HK-2 (cell line): Measurements from ENCODE around the gene HERPUD1.
A peak's percentile ranks its signal among the peaks of the same experiment; 100 is the strongest.

Experiments
- DNase-seq: peaks from one replicate; pipeline ENCODE4 v3.0.0-alpha.2; 2018; ENCODE audit not compliant: unreplicated experiment

Gene HERPUD1

DNA sequence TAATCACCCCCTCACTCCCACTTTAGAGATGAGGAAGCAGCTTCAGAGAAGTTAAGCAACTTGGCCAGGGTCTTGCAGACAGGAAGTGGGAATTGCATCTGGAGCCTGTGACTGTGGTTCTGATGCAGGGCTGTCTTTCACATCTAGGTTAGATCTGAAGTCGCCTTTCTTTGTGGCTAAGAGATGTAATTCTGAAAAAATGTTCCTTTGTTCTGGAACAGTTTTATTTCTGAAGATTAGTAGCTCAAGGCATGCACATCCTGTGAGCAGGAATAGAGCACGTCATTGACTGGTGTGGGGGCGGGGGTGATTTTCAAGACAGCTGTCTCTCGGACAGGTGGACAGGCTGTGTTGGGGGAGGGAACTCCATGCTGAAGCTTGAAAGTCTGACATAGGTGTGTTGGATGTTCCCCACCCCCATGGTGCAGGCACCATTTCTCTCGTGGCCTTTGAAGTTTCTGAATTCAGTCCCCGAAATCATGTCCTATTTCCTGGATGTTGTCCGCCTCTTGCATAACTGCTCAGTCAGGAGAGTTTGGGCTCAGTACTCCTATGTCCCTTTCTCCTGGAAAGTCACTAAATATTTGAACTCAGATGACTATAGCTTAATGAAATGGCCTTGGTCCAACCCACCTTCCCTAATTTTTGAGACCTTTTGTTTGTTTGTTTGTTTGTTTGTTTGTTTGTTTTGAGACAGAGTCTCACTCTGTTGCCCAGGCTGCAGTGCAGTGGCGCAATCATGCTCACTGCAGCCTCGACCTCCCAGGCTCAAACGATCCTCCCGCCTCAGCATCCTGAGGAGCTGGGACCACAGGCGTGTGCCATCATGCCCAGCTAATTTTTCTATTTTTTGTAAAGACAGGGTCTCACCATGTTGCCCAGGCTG lies 21.0 kb upstream of the HERPUD1 start:
- DNase-seq = no peak

DNA sequence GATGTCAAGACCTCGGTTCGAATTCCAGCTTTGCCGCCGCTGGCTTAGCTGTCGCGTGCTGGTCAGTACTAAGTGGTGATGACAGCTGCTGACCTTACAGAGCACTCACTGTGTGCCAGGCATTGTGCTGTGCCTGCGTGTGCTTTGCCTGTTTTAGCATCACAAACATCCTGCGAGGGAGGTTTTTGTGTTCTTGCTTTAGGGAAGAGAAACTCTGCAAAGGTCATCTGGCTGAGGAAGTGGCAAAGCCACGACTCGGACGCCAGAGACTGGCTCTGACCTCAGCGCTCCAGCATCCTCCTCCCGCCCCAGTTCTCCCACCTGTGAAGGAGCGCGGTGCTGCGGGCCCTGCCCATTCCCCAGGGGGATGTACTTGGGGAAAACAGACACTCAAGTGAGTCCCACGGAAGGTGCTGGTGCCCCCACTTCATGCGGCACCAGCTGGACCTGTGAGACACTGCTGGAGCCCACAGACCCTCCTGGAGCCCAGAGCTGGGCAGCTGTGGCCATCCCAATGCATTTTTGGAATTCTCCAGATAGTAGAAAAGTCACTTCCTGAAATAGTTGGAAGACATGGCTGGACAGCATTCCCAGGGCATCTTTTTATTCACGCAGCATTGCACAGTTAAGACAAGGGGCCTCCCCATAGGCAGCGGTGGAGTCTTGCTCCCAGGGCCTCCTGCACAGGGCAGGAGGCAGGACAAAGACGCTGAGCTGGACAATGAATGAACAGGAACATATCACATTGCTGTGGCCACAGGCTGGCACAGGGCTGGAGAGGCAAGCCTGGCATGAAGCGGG lies 20.0 kb upstream of the HERPUD1 start:
- no peak for DNase-seq

DNA sequence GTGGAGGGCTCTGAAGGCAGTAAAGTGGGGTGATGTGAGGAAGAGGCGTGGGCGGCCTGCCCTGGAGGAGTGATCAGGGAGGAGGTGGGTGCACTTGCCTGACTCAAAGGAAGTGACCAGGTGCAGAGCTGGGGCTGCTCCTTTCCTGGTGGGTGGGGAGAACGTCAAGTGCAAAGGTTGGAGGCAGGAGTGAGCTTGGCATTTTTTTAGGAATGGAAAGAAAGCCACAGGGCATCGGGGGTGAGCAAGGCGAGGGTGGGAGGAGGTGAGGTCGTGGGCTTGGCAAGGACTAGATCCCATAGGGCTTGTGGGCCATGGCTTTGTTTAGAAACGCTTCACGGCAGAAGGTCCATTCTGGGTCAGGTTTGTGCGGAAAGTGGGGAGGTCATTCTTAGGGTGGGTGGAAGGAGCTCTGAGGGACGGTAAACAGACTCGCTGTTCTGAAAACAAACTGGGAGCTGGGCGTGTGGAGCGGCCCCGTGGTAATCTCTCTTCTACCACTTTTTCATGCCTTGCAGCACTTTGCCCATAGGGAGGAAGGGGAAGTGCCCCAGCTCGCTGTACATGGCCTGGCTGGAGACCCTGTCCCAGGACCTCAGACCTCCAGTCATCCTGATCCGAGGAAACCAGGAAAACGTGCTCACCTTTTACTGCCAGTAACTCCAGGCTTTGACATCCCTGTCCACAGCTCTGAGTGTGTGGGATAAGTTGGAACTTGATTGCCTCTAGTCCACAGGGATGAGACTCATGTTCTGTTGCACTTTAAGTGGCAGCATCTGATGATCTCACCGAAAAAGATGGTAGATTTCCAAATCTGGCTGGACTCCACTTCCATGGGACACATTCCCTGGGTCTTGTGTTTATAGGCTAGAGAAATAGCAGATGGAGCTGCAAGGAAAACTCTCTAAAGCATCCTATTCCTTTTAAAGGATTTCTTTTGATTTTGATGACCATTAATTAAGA lies 18.9 kb upstream of the HERPUD1 start:
- DNase-seq = no peak

DNA sequence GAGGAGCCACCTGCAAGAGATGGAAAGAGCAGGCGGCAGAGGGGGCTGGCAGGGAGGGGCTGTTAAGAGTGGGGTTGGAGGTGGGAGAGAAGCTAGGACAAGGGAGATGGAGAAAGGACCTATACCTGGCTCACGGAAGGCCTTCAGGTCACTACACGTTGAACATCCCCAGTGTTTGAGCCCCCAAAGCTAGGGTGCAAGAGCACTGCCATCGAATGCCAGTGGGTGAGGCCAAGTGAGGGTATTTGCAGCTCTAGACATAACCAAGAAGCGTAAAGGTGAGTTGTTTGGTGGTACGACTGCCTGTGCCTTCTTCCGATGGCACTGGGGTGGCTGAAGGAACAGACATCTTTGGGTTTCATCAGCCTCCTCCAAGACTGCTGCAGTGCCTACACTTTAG lies 17.0 kb upstream of the HERPUD1 start:
- DNase-seq = no peak

DNA sequence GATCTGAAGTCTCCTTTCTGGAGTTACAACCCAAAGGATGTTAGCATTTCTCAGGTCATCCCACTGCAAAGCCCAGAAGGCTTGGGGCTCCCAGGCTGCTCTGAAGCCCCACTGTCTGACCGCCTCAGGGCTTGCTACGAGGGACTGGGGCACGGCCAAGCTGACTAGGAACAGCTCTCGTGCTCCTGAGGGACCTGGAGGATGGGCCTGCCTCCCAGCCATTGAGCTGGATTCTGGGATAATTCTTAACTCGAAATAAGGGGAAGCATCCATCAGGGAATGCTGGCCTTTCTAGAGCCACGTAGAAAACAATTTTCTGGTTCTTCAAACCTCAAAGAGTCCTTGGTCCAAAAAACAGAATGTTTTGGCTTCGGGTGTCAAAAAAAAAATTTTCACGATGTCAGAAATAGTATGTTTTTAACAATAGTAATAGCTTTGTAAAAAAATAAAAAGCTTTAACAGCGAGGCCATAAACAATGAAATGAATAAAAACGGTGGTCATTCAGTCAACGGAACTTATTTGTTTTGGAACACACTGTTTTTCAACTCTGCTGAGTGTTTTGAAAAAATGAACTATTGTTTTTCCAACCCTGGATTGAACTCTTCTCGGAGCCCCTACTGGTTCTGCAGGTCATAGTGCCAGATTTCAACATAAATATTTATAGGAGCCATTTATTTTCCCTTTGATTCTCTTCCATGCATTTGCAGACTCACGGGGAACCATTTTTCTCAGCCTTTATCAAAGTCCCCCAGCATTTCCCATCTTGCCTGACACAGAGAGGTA lies 16.4 kb upstream of the HERPUD1 start:
- DNase-seq = no peak

DNA sequence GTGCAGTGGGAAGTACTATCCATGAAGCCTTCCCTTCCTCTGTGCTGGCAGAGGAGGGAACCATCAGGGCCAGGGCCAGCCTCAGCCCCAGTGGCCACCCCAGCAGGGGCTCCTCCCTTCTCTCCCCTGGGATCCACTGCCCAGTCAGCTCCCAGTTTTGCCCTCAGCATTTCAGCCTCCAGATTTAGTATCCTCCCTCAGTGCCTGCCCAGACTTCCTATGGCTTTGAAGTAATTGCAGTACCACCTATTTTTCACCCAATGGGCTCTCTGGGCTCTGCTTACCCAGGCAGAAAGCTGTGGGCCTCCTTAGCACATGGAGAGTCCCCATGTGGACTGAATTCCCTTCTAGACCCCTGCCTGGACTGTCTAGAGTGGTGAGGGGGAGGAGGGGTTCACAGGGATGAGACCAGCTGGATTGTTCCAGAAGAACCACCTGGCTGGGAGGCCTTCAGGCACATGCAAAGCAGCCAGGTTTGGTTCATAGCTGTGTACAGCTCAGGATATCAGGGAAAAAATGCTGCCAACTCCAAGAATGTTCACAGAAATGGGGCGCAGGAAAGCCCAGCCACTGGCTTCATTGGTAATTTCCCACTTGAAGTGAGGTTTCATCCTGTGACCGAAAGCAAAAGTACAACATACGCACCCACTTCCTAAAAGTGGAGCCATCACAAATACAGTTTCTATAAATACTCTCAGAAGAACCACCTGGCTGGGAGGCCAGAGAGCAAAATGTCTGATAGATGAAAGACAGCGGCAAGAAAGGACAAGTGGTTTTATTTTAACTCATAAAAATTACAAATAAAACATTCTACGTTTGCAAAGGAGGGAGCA lies 15.2 kb upstream of the HERPUD1 start:
- no peak for DNase-seq

DNA sequence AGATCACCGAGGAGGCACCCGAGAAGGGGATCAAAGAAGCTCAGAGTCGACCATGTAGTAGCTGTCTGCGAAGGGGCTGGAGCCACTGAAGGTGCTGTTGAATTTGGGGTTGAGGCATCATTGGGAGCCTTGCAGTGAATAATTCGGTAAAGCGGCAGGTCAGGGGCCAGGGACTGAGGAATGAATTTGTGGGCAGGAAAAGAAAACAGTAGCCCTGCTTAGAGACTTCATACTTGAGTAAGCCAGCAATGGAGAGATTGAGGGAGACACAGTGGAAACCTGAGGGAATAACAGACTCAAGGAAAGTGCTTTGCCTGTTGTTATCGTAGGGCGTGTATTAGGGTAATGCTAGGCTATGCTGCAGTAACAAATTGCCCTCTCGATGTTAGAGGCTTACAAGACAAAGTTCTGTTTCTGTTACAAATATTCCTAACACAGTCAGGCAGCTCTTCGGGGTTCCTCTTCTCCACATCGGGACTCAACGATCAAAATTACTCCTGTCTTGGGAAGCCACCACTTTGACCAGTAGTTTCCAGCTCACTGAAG lies 13.4 kb upstream of the HERPUD1 start:
- DNase-seq = no peak

DNA sequence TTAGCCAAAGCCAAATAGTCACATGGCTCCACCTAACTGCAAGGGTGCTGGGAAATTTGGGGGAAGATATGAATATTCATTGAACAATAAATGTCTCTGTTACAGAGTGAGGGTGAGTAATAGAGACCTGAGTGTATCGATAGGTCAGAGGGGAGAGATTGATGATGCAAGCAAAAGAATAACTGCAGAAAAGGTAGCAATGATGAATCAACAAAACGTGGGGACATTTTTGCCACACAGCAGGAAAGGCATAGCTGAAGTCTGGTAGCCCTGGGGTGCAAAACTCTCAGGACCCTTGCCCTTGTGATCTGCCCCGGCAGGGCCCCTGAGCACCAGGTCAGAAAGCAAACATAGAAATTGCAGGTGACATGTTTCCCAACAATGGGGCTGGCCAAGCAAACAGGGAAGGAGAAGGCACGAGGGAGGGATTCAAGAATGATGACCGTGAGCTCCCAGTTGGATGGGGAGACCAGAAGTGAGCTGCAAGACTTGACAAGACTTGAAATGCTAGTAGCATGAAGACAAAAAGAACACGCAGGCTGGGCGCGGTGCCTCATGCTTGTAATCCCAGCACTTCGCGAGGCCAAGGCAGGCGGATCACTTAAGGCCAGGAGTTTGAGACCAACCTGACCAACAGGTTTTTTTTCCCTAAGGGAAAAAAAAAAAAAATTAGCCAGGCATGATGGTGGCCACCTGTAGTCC lies 12.7 kb upstream of the HERPUD1 start:
- DNase-seq = no peak

DNA sequence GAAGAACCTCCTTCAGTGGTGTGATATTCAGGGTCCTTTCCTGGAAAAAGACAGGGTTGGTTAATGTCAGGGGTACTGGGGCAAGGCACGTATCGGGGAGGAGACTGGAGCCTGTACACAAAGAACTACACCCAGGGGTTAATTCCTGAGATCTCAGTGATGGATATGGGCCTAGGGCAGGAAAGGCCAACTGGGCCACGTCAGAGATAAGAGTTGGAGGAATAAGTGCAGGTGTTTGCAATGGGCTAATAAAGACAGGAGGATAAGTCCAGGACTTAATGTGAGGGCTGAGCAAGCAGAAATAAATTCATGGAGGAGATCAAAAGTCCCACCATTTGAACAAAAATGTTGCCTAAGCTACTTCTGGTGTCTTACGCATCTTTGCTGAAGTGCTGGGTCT lies 10.4 kb upstream of the HERPUD1 start:
- DNase-seq = no peak

DNA sequence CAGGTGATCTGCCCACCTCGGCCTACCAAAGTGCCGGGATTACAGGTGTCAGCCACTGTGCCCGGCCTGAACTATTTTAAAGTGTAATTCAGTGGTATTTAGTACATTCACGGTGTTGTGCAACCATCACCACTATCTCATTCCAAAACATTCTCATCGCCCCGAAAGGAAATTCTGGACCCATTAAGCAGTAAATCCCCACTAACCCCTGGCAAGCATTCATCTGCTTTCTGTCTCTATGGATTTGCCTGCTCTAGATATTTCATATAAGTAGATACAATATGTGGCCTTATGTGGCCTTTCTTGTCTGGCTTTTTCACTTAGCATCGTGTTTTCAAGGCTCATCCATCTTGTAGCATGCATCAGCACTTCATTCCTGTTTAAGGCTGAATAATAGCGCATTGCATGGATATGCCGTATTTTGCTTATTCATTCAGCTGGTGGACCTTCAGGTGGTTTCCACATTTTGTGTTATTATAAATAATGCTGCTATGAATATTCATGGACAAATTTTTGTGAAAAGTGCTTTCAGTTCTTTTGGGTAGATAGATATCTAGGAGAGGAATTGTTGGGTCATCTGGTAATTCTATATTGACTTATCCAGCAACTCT lies 8.4 kb upstream of the HERPUD1 start:
- DNase-seq = no peak

DNA sequence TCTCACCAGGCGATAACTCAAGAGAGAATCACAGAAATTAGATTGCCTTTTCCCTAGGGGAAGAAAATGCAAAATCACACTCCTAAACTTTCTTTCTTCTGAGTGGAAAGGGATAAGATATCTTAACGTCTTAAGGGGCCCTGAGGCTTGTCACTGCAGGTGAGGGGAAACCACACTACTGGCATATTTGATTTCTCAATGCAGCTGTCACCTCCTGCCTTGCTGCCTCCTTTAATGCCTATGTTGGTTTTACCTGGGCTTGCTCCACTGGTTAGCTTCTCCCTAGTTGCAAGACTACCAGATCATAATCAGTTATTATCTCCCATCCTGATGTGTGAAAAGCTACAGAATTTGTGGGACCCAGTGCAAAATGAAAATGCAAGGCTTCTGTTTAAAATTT lies 4.5 kb upstream of the HERPUD1 start:
- DNase-seq = no peak

DNA sequence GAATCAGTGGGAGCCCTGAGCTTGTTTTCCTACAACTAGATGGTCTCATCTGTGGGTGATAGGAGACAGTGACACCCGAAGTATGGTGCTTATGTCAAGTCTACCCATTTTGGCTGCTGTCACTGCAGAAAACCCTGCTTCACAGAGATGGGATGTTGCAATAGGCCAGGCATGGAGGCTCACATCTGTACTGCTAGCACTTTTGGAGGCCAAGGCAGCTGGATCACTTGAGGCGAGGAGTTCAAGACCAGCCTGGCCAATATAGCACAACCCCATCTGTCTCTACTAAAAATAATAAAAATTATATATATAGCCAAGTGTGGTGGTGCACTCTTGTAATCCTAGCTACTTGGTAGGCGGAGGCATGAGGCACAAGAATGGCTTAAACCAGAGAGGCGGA lies 2.3 kb upstream of the HERPUD1 start:
- no peak for DNase-seq

DNA sequence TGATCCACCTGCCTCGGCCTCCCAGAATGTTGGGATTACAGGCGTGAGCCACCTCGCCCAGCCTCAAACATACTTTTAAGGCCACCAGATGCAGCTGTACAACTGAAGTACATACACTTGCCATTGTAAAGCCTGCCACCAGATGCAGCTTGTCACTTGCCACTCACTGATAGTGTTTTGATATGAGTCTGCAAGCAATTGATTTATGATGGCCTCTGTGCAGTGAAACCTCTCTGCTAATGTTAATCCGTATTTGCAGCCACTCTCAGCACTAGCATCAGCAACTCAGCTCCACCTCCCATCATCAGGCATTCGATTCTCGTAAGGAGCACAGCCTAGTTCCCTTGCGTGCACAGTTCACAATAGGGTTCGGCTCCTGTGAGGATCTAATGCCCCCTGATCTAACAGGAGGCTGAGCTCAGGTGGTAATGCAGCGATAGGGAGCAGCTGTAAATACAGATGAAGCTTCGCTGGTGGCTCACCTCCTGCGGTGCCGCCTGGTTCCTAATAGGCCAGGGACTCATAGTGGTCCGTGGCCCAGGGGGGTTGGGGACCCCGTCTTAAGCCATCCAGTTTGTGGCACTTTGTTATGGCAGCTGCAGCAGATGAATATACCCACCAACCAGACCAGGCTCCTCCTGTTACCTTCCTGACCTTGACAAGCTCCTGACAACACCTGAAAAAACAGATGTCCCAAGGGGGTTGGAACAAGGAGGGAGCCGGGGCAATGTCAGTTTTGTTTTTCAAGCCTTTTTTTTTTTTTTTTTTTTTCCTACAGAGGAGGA lies 1.3 kb upstream of the HERPUD1 start:
- no peak for DNase-seq

DNA sequence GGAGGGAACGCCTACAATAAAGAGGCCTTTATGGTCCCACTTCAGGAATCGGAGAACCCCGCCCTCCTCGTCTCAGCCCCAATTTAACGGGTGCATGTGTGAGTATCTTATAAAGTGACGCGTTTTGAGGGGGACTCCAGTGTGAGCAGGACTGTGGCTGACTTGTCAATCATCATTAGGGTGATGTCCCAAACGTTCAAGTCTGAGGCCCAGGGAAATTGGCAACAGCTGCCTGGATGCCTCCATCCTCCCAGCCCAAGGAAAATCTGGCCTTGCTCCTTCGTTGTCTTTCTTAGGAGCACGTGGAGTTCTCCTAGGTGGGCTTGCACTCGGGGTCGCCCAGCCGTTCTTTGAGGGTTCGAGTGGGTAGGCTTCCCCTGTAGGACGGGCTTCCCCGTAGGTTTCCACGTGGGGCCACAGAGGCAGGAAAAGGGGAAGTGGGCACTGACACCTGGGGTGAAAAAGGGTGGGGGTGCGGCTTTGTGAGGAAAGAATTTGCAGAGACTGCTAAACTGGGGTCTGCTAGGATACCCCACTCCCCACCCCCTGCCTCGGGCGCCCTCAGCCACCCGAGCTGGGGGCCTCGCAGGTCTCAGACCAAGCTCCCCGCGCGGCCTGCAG lies 561 bp upstream of the HERPUD1 start:
- no peak for DNase-seq

DNA sequence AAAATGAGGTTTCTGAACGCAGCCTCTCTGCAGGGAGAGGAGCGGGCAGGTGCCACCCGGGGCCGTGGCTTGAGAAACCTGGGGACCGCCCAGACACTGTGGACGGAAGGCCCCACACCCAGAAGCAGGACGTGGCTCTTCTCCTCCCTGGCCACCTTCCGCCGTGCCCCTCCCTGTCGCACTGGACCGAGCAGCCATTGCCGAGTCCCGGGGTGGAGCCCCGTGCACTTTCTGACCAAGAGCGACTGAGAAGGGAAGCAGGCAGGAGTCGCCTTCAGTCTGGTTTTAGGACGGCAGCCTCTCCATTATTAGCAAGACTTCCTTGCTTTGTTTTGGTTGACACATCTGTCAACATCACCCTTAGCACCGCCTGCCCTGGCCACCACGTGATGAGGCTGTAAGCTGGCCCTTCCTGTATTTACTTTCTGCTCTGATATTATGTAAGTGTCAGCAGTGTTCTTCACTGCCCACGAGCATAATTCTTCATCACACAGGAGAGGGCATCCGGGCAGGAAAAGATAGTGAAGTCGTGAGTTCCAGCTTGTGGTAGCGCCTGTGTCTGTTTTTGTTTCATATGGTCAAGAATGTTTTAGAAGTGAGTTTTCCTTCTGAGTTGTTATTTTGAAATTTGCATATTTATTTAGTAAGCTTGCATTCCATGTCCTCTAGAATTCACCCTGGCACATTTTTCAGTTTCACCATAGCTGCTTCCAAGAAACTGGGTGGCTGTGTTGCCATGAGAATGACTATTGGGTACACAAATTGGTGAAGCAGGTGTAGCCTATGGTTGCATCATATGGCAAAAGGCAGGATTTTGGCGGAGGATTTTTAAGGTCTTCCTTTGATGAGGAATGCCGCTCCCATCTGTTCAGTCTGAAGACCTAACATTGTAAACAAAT lies 1.0 kb downstream of the HERPUD1 start:
- DNase-seq = peak; percentile 53

DNA sequence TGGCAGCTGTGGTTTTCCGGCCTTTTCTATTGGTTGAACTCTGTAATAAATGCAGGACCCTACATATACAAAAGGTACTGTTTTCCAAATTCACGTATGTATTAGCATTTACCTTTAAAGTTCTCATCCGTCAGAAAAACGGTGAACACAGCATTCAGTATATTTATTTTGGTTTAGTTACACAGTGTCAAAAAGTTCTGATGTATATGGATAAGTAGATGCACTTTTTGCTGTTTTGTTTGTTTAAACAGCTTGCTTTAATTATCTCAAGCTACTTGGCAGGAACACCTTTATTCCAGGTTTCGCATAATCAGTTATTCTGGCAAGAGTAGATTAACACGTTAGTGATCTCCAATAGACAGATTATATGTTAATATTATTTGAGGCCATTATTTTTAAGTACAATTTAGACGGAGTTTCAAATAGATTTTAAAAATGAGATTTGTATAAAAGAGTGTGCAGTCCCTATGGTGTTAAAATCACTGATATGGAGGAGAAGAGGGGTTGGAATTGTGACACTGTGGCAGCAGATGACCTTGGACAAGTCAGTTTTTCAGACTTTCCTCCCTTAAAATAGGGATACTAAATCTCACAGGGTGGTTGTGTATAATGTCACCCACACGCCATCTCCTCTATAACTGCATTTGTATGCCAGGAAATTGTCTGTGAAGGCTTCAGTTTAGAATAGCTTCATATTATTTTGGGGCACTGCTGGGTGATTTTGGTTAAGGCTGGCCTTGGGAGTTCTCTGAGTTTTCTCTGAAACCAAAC lies 2.1 kb downstream of the HERPUD1 start:
- no peak for DNase-seq
